SJSA1 (cell line): Measurements from ENCODE around the gene SUPT3H. TPM values are rescaled to one million over a fixed set of nuclear protein-coding genes. Genes with fewer than 3 reads are reported as not detected.
"Not testable (repeated sequence)": the region's sequence is repeated elsewhere in the genome, so short reads cannot be mapped to it uniquely, and the experiment has no call there.

ENCODE experiments used
- DNase-seq, 2 experiments: peaks; one replicate each; pipeline ENCODE4 v3.0.0-alpha.2; 2015 to 2020; ENCODE audit warnings: low spot score in 2 of 2, low read depth in 1 of 2
- H3K27ac ChIP-seq: fragments of 250-450 bp; sonication (Bioruptor Pico); 2 replicates; pipeline ENCODE4 v1.5.1; 2020; ENCODE audit warnings: mild to moderate bottlenecking, moderate library complexity
- H3K27me3 ChIP-seq: fragments of 250-450 bp; sonication (Bioruptor Pico); replicated peaks from 2 replicates; pipeline ENCODE4 v1.5.1; 2020; ENCODE audit warnings: mild to moderate bottlenecking, moderate library complexity
- H3K36me3 ChIP-seq: fragments of 250-450 bp; sonication (Bioruptor Pico); 2 replicates; pipeline ENCODE4 v1.5.1; 2020; ENCODE audit warnings: mild to moderate bottlenecking
- H3K4me1 ChIP-seq: fragments of 250-450 bp; sonication (Bioruptor Pico); replicated peaks from 2 replicates; pipeline ENCODE4 v1.6.1; 2021; ENCODE audit warnings: mild to moderate bottlenecking
- H3K4me3 ChIP-seq: fragments of 250-450 bp; sonication (Bioruptor Pico); 2 replicates; pipeline ENCODE4 v1.5.1; 2020; ENCODE audit warnings: mild to moderate bottlenecking
- H3K9me3 ChIP-seq: fragments of 250-450 bp; sonication (Bioruptor Pico); replicated peaks from 2 replicates; pipeline ENCODE4 v1.5.1; 2020; ENCODE audit warnings: mild to moderate bottlenecking
- total RNA-seq: library from RNA; depleted of rRNA; stranded (reverse); fragments of >200 nt; shearing (Covaris generic); gene quantifications from 2 replicates; pipeline ENCODE4 v1.2.3, GENCODE V29; 2014

Gene SUPT3H
- total RNA-seq, 1 experiment from 2014 or later = 6.7 TPM

DNA sequence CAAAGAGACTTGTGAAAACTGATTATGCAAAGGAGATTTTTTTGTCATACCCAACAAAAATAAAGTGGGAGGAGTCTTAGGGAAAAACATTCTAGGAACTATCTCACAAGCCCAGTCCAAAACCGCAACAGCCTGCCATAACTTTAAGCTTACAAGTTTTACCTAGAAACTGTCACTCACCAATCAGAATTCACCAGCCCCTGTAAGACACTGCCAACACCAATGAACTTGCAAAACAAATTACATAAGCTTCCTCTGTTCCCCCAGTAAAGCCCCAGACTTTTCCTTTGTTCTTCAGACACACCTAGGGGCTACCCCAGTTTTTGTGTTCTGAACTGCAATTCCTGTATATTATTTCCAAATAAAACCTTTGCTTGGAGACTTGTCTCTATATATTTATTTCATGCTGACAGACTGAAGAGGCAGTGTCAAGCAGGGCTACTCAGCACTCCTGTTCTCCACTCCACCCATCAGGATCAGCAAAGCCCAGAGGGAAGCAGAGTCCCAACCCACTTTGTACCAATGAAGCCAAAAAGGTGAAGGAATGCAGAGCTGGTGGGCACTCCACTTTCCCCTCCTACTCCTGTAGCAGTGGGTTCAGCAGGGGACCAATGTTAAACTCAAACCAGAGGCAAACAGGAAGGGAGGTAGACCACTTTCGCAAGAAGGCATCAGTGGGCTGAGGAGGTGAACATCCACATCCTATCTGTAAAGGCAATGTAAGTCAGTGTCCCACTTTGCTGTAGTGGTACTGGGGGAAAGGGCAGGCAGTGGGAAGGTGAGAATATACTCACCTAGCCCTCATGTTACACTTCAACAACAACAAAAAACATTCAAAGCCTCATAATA lies 192.1 kb downstream of the SUPT3H start:
- no peaks in the 10 kb centered on the region for H3K27me3 ChIP-seq
- peaks cover 10% of the 10 kb centered on the region for H3K4me1 ChIP-seq
- H3K9me3 ChIP-seq = no peaks in the 10 kb centered on the region
- H3K4me3 ChIP-seq = no peak overlapping the region
- no peak for DNase-seq
- H3K27ac ChIP-seq = no peak overlapping the region
- H3K36me3 ChIP-seq = no peaks in the 10 kb centered on the region

DNA sequence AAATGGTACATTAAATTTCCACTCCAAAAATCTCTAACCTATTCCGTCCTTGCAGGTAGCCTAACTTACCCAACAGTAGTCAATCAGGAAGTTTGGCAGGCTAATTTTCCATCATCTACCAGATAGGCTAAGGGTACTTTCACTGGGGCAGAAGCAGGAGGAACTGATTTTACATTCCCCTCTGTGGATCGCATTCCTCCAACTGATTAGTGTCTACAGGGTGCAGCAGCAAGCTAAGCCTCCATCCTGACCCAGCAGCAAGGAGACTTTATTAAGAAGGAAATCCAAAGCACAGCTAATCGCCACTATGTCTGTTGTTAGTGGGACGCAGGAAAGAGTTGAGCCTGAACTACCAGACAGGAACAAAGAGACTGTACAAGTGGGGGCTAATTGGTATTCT lies 192.8 kb downstream of the SUPT3H start:
- Histone ChIP-seq H3K4me3 (no peak overlapping the region), H3K4me1 (peaks cover 10% of the 10 kb centered on the region), H3K27ac (no peak overlapping the region), H3K36me3 (no peaks in the 10 kb centered on the region), H3K27me3 (no peaks in the 10 kb centered on the region), H3K9me3 (no peaks in the 10 kb centered on the region)
- no peak for DNase-seq

DNA sequence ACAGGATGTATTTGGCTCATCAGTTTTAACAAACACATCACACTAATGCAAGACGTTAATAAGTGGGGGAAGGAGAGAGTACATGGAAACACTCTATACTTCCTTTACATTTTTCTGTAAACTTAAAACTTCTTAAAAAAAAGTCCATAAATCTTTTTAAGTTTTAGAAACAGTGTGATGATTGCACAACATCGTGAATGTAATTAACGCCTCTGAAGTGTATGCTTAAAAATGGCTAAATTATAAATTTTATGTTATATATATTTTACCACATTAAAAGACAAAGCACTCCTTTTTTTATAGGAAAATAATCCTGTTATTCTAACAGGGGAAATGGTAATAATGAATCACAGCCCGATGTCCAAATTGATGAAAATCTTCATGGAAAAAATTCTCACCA lies 193.7 kb downstream of the SUPT3H start:
- no peak for DNase-seq
- Histone ChIP-seq H3K36me3 (no peaks in the 10 kb centered on the region), H3K4me3 (no peak overlapping the region), H3K9me3 (no peaks in the 10 kb centered on the region), H3K4me1 (peaks cover 10% of the 10 kb centered on the region), H3K27ac (no peak overlapping the region), H3K27me3 (no peaks in the 10 kb centered on the region)

DNA sequence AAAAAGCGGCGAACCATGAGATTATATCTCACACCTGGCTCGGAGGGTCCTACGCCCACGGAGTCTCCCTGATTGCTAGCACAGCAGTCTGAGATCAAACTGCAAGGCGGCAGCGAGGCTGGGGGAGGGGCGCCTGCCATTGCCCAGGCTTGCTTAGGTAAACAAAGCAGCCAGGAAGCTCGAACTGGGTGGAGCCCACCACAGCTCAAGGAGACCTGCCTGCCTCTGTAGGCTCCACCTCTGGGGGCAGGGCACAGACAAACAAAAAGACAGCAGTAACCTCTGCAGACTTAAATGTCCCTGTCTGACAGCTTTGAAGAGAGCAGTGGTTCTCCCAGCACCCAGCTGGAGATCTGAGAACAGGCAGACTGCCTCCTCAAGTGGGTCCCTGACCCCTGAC lies 201.4 kb downstream of the SUPT3H start:
- H3K9me3 ChIP-seq, H3K27me3 ChIP-seq, DNase-seq, H3K27ac ChIP-seq, H3K4me3 ChIP-seq, H3K4me1 ChIP-seq, H3K36me3 ChIP-seq: not testable (repeated sequence)

DNA sequence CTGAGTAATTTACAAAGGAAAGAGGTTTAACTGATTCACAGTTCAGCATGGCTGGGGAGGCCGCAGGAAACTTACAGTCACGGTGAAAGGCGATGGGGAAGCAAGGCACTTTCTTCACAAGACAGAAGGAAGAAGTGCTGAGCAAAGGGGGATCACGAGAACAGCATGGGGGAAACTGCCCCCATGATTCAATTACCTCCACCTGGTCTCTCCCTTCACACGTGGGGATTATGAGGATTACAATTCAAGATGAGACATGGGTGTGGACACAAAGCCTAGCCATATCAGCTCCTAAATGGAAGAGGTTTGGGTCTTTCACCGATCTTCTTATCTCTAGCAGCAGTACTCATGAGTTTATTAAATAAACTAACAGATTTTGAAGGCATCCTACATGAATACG lies 202.5 kb downstream of the SUPT3H start:
- Histone ChIP-seq H3K4me3 (no peak overlapping the region), H3K36me3 (no peaks in the 10 kb centered on the region)

DNA sequence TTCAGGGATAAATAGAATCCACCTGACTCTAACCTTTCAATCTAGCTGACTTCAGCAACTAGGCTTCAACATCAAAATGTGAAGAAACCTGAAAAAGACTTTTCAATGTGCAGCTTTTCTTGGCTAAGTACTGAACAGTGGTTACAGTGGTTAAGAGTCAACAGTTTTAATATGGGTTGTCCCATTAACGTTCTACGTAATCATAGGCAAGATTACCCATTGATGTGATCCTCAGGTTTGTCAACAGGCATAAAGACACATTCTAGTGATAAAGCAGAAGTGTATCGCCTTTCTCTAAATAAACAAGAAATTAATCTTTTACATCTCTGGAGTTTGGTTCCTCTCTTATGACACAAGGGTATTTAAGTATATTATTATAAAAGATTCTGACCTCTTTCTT lies 203.7 kb downstream of the SUPT3H start:
- Histone ChIP-seq H3K9me3 (no peaks in the 10 kb centered on the region), H3K27ac (no peak overlapping the region), H3K4me3 (no peak overlapping the region), H3K27me3 (no peaks in the 10 kb centered on the region), H3K4me1 (no peaks in the 10 kb centered on the region), H3K36me3 (no peaks in the 10 kb centered on the region)
- DNase-seq = no peak

More for the DNA sequence above, 202.5 kb downstream of the SUPT3H start:
- no peaks in the 10 kb centered on the region for H3K9me3 ChIP-seq
- H3K27ac ChIP-seq = no peak overlapping the region
- no peaks in the 10 kb centered on the region for H3K27me3 ChIP-seq
- H3K4me1 ChIP-seq = no peaks in the 10 kb centered on the region
- no peak for DNase-seq

DNA sequence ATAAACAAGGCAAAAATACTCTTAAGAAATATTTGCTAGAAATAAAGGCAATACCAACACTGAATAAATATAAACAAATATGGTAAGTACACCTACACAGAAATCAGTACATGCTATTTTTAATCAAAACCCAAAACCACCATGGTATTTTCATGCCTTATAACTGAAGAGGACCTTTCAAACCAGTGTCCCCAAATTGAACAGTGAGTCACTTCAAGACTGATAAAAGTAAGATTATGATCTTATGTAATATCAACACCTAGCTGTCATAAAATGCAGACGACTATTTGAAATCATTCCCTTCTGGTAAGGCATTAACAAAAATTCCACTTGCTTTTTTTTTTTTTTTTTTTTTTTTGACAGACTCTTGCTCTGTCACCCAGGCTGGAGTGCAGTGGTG lies 206.4 kb downstream of the SUPT3H start:
- no peaks in the 10 kb centered on the region for H3K4me1 ChIP-seq
- H3K4me3 ChIP-seq = no peak overlapping the region
- no peaks in the 10 kb centered on the region for H3K36me3 ChIP-seq
- no peaks in the 10 kb centered on the region for H3K9me3 ChIP-seq
- no peak for DNase-seq
- H3K27ac ChIP-seq = no peak overlapping the region
- no peaks in the 10 kb centered on the region for H3K27me3 ChIP-seq

DNA sequence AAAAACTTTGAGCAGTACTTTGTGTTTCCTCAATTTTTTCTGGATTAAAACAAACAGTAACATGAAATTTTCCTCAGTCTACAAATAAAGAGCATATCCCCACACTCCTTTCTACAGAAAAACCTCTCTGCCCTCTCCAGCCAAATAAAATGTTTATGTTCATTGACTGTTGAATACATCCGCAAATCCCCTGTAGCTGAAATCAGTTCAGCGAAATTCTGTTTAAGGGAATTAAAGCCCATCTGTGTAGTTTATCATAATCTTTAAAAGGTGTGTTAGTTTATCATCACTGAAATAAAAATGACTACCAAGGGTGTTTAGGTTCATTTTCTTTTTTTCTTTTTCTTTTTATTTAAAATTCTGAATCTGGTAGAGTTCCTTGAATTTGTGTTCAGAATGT lies 207.4 kb downstream of the SUPT3H start:
- H3K9me3 ChIP-seq = no peaks in the 10 kb centered on the region
- no peak for DNase-seq
- H3K4me3 ChIP-seq = no peak overlapping the region
- no peaks in the 10 kb centered on the region for H3K27me3 ChIP-seq
- H3K27ac ChIP-seq = no peak overlapping the region
- no peaks in the 10 kb centered on the region for H3K4me1 ChIP-seq
- H3K36me3 ChIP-seq = no peaks in the 10 kb centered on the region

DNA sequence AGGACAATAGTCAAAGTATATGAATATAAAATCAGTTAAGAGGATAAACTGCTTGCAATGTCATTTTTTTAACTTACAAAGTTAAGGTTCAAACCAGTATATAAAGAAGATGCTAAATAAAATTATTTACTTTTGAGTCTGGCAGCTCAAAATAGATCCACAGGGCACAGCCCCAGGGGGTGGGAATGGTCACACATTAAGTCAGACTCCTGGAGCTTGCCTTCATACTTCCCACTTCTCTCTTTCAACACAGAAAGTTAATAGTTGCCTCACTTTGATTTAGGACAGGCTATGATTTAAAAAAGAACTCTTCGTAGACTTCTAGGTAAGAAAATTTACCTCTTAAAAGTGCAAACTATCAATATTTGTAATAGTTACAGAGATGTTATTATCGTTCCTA lies 207.9 kb downstream of the SUPT3H start:
- no peaks in the 10 kb centered on the region for H3K27me3 ChIP-seq
- H3K36me3 ChIP-seq = no peaks in the 10 kb centered on the region
- no peak overlapping the region for H3K4me3 ChIP-seq
- DNase-seq = no peak
- no peak overlapping the region for H3K27ac ChIP-seq
- H3K4me1 ChIP-seq = no peaks in the 10 kb centered on the region
- H3K9me3 ChIP-seq = no peaks in the 10 kb centered on the region

DNA sequence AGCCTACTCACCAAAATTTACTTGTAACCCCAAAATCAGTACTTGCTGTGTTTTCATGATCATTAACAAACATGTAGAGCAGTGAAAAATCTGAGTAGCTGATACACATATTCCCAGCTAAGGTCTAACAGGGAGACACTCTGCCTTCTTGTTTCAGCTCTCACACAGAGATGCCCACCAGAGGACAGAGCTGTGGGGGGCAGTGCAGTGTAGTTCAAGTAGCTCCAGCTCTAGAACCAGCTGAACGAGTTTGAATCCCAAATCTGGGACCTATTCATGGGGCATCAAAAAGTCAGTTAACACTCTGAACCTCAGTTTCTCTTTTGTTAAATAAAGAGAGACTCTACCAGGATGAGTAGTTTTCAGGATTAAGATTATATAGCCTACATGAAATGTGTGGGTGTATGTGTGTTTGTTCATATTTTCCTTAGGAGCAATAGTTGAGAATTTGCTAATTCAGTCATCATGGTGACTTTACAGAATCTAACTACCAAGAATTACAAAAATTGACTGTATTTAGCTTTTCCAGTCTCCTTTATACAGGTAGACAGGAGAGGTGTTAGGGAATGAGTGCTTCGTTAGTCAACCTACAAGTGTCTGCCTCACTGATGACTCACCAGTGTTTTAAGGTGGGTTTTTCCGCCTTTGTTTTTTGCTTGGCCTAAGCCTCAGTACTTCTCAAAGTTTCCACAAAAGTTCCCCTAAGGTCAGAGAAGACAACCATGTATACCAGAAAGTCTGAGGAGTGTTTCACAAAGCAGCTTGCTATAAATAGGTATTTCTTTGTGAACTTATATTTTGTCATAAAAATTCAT lies 213.6 kb downstream of the SUPT3H start:
- no peak overlapping the region for H3K27ac ChIP-seq
- H3K36me3 ChIP-seq = no peaks in the 10 kb centered on the region
- no peaks in the 10 kb centered on the region for H3K27me3 ChIP-seq
- H3K9me3 ChIP-seq = no peaks in the 10 kb centered on the region
- no peak for DNase-seq
- H3K4me3 ChIP-seq = no peak overlapping the region
- no peaks in the 10 kb centered on the region for H3K4me1 ChIP-seq

DNA sequence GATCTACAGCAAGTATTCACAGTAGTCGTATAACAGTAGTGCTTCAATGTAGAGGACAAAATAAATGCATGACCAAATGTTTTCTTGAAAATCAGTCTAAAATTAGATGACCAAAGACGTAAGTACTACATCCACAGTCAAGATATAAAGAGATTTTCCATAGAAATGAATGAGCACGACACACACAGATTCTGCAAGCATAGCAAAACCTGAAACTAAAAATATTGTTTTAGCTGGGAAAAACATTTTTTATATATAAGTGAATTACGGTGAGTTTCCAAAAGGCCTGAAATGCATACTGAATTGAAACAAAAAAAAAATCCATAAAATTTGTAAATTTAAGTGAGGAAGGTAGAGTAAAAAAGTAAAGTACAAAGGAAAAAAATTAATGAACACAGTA lies 217.4 kb downstream of the SUPT3H start:
- no peak for DNase-seq
- Histone ChIP-seq H3K4me1 (no peaks in the 10 kb centered on the region), H3K4me3 (no peak overlapping the region), H3K9me3 (no peaks in the 10 kb centered on the region), H3K27ac (no peak overlapping the region), H3K36me3 (no peaks in the 10 kb centered on the region), H3K27me3 (no peaks in the 10 kb centered on the region)

DNA sequence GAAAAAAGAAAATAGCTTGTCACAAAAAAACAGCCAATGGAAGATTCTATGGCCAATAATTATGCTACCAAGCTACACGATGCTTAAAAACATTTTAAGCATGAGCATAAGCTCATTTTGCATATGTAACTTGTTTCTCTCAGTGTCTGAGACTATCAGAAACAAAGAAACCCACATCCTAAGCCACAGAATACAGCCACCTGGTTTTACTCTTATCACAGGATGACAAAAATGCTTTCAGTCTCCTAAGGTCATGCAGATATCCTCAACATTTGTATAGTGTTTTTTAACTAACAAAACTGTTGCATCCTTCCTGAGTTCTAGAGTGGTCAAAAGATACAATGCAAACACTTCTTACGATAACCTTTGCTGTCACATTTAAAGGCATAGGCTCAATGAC lies 221.7 kb downstream of the SUPT3H start:
- Histone ChIP-seq H3K9me3 (no peaks in the 10 kb centered on the region), H3K27me3 (no peaks in the 10 kb centered on the region), H3K4me1 (no peaks in the 10 kb centered on the region), H3K27ac (no peak overlapping the region), H3K36me3 (no peaks in the 10 kb centered on the region), H3K4me3 (no peak overlapping the region)
- DNase-seq = no peak

DNA sequence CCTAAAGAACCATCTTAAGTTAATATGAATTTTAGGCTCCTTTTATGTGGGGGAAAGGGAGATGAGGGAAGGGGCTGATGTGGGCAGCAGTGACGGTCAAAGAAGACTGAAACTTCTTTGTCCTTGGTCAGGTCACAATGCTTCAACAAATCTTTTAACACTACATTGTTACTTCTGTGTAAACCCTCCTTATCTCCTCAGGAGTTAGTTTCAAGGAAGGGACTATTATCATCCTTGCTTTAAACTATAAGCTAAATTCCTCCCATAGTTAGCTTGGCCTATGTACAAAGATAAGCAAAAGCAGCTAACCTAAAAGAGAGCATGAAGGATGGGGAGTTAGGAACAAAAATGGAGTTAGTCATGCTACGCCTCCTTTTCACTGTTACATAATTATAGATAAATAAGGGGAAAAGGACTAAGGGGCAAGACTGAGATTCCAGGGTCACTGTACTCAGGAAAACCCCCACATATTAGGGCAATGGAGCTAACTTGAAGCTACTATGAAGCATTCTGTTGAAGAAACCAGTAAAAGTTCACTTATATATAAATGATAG lies 222.3 kb downstream of the SUPT3H start:
- H3K4me1 ChIP-seq = no peaks in the 10 kb centered on the region
- H3K36me3 ChIP-seq = no peaks in the 10 kb centered on the region
- no peak overlapping the region for H3K4me3 ChIP-seq
- no peak overlapping the region for H3K27ac ChIP-seq
- no peaks in the 10 kb centered on the region for H3K27me3 ChIP-seq
- no peak for DNase-seq
- no peaks in the 10 kb centered on the region for H3K9me3 ChIP-seq

DNA sequence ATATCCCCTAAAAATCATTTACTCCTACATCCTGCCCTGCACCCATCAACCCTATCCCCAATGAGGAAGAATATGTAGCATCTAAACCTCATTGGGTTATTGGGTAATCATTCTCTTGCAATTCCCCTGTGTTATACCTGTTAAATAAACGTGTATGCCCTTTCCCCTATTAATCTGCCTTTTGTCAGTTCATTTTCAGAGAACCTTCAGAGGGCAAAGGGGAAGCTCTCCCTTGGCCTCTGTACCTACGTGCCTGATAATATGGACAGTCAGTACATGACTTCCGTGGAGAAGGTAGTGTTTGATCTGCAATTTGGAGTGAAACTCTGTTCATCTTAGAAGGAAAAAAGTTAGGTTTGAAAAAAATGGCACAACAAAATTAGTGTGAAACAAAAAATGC lies 223.1 kb downstream of the SUPT3H start:
- no peaks in the 10 kb centered on the region for H3K9me3 ChIP-seq
- H3K36me3 ChIP-seq = no peaks in the 10 kb centered on the region
- no peak for DNase-seq
- no peaks in the 10 kb centered on the region for H3K27me3 ChIP-seq
- no peak overlapping the region for H3K27ac ChIP-seq
- no peaks in the 10 kb centered on the region for H3K4me1 ChIP-seq
- no peak overlapping the region for H3K4me3 ChIP-seq
